Measurements from ENCODE around the gene ULK1. TPM values are rescaled to one million over a fixed set of nuclear protein-coding genes. Genes with fewer than 3 reads are reported as not detected.
A peak's percentile ranks its signal among the peaks of the same experiment; 100 is the strongest.
"Not testable (repeated sequence)": the region's sequence is repeated elsewhere in the genome, so short reads cannot be mapped to it uniquely, and the experiment has no call there.

ULK1 gene
- total RNA-seq, 1 donor from 2014 or later = 14.7 TPM

- TF ChIP-seq, protein P1, sequence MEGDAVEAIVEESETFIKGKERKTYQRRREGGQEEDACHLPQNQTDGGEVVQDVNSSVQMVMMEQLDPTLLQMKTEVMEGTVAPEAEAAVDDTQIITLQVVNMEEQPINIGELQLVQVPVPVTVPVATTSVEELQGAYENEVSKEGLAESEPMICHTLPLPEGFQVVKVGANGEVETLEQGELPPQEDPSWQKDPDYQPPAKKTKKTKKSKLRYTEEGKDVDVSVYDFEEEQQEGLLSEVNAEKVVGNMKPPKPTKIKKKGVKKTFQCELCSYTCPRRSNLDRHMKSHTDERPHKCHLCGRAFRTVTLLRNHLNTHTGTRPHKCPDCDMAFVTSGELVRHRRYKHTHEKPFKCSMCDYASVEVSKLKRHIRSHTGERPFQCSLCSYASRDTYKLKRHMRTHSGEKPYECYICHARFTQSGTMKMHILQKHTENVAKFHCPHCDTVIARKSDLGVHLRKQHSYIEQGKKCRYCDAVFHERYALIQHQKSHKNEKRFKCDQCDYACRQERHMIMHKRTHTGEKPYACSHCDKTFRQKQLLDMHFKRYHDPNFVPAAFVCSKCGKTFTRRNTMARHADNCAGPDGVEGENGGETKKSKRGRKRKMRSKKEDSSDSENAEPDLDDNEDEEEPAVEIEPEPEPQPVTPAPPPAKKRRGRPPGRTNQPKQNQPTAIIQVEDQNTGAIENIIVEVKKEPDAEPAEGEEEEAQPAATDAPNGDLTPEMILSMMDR (IDR thresholded peaks at IDR 0.05; ENCODE audit: insufficient read depth, low read length, poor library complexity, severe bottlenecking) = peak; percentile 3
- DNase-seq (ENCODE audit: low read depth) = peak; percentile 44
- Histone ChIP-seq H3K4me3 (ENCODE audit: low read depth, low read length) (peak within 1 kb of the TSS; percentile 94), H3K36me3 (ENCODE audit: control insufficient read depth, insufficient read depth, low read length) (no peaks in the 10 kb centered on the region), H3K27me3 (ENCODE audit: control insufficient read depth, insufficient read depth, low read length) (no peaks in the 10 kb centered on the region)
These were observed 55.2 kb downstream of the ULK1 start, which contains the start of gene EP400 for GRCh38 chr12:131949431-131950181. Gene EP400, plus strand, starts transcription at chr12:131949942. Its CDS starts 10,678 bp downstream, at chr12:131960620.

- H3K27me3 ChIP-seq (ENCODE audit: control insufficient read depth, insufficient read depth, low read length) = no peaks in the 10 kb centered on the region
- peak overlapping the region; percentile 94 for H3K4me3 ChIP-seq (ENCODE audit: low read depth, low read length)
- H3K36me3 ChIP-seq (ENCODE audit: control insufficient read depth, insufficient read depth, low read length) = no peaks in the 10 kb centered on the region
- DNase-seq (ENCODE audit: low read depth) = no peak
- TF ChIP-seq, protein P1 (IDR thresholded peaks at IDR 0.05; ENCODE audit: insufficient read depth, low read length, poor library complexity, severe bottlenecking) = no peak
These were observed 55.9 kb downstream of the ULK1 start for GRCh38 chr12:131950182-131950913.

DNA sequence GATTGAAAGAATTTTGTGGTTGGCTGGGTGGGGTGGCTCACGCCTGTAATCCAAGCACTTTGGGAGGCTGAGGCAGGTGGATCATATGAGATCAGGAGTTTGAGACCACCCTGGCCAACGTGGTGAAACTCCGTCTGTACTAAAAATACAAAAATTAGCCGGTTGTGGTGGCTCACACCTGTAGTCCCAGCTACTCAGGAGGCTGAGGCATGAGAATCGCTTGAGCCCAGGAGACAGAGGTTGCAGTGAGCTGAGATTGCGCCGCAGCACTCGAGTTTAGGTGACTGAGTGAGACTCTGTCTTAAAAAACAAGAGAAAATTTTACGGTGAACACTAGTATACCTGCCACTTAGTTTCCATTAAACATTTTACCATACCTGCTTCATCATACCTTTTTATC is 59.4 kb downstream of the ULK1 start:
- H3K4me3 ChIP-seq (ENCODE audit: low read depth, low read length); H3K36me3 ChIP-seq (ENCODE audit: control insufficient read depth, insufficient read depth, low read length); DNase-seq (ENCODE audit: low read depth); H3K27me3 ChIP-seq (ENCODE audit: control insufficient read depth, insufficient read depth, low read length): not testable (repeated sequence)

- not testable (repeated sequence) for DNase-seq (ENCODE audit: low read depth); H3K27me3 ChIP-seq (ENCODE audit: control insufficient read depth, insufficient read depth, low read length)
These were observed 60.0 kb downstream of the ULK1 start for GRCh38 chr12:131954460-131954859.

GRCh38 chr12:131959116-131959515 is 64.7 kb downstream of the ULK1 start:
- DNase-seq (ENCODE audit: low read depth) = no peak
- no peak overlapping the region for H3K4me3 ChIP-seq (ENCODE audit: low read depth, low read length)
- H3K27me3 ChIP-seq (ENCODE audit: control insufficient read depth, insufficient read depth, low read length) = no peaks in the 10 kb centered on the region
- peaks cover 1% of the 10 kb centered on the region for H3K36me3 ChIP-seq (ENCODE audit: control insufficient read depth, insufficient read depth, low read length)
- TF ChIP-seq, protein P1 (IDR thresholded peaks at IDR 0.05; ENCODE audit: insufficient read depth, low read length, poor library complexity, severe bottlenecking) = no peak

More at GRCh38 chr12:131954460-131954859, 60.0 kb downstream of the ULK1 start:
- not testable (repeated sequence) for H3K36me3 ChIP-seq (ENCODE audit: control insufficient read depth, insufficient read depth, low read length); H3K4me3 ChIP-seq (ENCODE audit: low read depth, low read length)

DNA sequence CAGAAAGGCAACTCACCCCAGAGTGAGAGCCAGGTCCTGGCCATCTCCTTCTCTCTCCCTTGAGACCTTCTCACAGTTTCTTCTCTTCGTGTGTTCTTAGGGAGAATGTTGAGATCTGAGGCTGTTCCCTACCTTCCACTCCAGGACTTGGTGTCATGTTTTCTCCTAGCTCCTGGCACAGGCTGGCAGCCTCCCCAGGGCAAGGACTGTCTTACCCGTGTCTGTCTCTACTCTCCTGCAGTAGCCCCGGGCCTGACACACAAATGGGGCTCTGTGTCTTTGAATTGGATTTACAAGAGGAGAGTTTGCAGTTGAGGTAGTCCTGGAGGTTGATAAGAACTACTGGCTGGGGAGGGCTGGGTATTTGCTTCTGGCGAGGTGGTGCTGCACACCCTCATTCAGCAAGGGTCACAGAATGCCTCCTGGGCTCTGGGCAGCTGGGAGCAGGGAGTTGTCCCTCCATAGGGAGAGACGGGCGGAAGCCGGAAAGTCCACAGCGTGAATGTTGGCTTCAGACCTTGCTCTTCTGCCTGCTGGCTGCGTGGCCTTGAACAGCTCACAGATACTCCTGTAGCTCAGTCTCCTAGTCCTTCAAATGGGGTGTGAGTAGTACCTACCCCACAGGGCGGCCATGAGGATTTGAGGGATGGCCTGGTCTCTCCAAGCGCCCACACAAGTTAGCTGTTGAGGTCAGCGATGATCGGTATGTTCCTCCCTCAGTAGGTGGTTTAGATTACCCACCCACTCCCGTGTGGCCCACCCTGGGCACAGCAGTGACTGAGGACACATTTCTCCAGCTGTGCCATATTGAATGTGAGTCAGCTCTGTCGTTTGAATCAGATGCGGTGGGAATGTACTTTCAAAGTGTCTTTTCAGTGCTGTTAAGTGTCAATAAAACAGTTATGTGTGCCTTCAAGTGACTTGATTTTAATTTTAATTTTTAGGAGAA is 65.5 kb downstream of the ULK1 start:
- H3K4me3 ChIP-seq (ENCODE audit: low read depth, low read length) = no peak overlapping the region
- no peak for DNase-seq (ENCODE audit: low read depth)
- peaks cover 1% of the 10 kb centered on the region for H3K36me3 ChIP-seq (ENCODE audit: control insufficient read depth, insufficient read depth, low read length)
- no peaks in the 10 kb centered on the region for H3K27me3 ChIP-seq (ENCODE audit: control insufficient read depth, insufficient read depth, low read length)
- TF ChIP-seq, protein P1 (IDR thresholded peaks at IDR 0.05; ENCODE audit: insufficient read depth, low read length, poor library complexity, severe bottlenecking) = no peak

DNA sequence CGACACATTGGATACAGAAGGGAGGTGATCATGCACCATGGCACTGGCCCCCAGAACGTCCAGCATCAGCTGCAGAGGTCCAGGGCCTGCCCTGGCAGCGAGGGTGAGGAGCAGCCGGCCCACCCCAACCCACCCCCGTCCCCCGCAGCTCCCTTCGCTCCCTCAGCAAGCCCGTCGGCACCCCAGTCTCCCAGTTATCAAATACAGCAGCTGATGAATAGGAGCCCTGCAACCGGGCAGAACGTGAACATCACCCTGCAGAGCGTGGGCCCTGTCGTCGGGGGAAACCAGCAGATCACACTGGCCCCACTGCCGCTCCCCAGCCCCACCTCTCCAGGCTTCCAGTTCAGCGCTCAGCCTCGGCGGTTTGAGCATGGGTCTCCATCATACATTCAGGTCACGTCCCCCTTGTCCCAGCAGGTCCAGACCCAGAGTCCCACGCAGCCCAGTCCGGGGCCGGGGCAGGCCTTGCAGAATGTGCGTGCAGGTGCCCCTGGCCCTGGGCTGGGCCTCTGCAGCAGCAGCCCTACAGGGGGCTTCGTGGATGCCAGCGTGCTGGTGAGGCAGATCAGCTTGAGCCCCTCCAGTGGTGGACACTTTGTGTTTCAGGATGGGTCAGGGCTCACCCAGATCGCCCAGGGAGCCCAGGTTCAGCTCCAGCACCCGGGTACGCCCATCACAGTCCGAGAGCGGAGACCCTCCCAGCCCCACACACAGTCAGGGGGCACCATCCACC is 66.3 kb downstream of the ULK1 start:
- H3K27me3 ChIP-seq (ENCODE audit: control insufficient read depth, insufficient read depth, low read length); H3K36me3 ChIP-seq (ENCODE audit: control insufficient read depth, insufficient read depth, low read length); H3K4me3 ChIP-seq (ENCODE audit: low read depth, low read length); DNase-seq (ENCODE audit: low read depth): not testable (repeated sequence)

GRCh38 chr12:131961328-131961727 is 66.9 kb downstream of the ULK1 start:
- H3K27me3 ChIP-seq (ENCODE audit: control insufficient read depth, insufficient read depth, low read length); DNase-seq (ENCODE audit: low read depth); H3K4me3 ChIP-seq (ENCODE audit: low read depth, low read length); H3K36me3 ChIP-seq (ENCODE audit: control insufficient read depth, insufficient read depth, low read length): not testable (repeated sequence)

All from kidney epithelial cell (primary cell).